K562 (cell line): ENCODE measurements around the gene TAGLN3. TPM values are rescaled to one million over a fixed set of nuclear protein-coding genes. Genes with fewer than 3 reads are reported as not detected.

Experiments used
- ATAC-seq: fragments of 200-7000 bp; cut with Tn5 transposase; 3 replicates; pipeline ENCODE4 v1.9.1; 2020; ENCODE audit warnings: moderate library complexity
- BruUV-seq: library from RNA; stranded (reverse); fragments of 400-500 nt; replicated peaks from 2 replicates; lab custom pipeline; 2021; lab: Mats Ljungman, UMichigan
- CTCF ChIA-PET: fragments of 300-600 bp; formaldehyde crosslinking; extraction: SDS; loops from one replicate; lab custom pipeline; 2021; ENCODE audit warnings: low intra/inter-chr PET ratio; lab: Yijun Ruan, JAX
- POLR2A ChIA-PET: fragments of 300-600, 350-650 bp; sonication (Branson Sonifier 250); formaldehyde crosslinking; extraction: SDS; loops from one replicate; lab custom pipeline; 2021; ENCODE audit warnings: antibody characterized with exemption, inconsistent platforms; lab: Yijun Ruan, JAX
- DNase-seq, 4 experiments: peaks; one replicate each; pipeline versions ENCODE4 v3.0.0 to v3.0.0-alpha.2; 2011 to 2018; ENCODE audit warnings: low spot score in 3 of 4, mixed read lengths in 3 of 4; ENCODE audit errors: extremely low read depth in 1 of 4
- FAIRE-seq: peaks from 2 replicates; lab custom pipeline; 2011; peaks lifted over from hg19 to GRCh38; lab: Jason Lieb, UNC
- H2AFZ ChIP-seq: 2 replicates; pipeline ENCODE4 v1.6.0; 2011; ENCODE audit warnings: low read depth, low read length, control low read depth, inconsistent platforms
- H3K27ac ChIP-seq: fragments of 200-600 bp; 3 replicates; pipeline ENCODE4 v1.8.0; 2011; ENCODE audit warnings: low read depth, mild to moderate bottlenecking, control low read depth, inconsistent platforms, low read length, moderate library complexity, mixed read lengths; ENCODE audit errors: extremely low read depth
- H3K27me3 ChIP-seq, 2 experiments: fragments of 300-600 bp in 1 of 2; 2 replicates in 1 of 2; 3 replicates in 1 of 2; pipeline versions ENCODE4 v1.6.0 to v1.8.0; 2011; ENCODE audit warnings: inconsistent platforms in 2 of 2, low read length in 2 of 2, mild to moderate bottlenecking in 1 of 2, mixed read lengths in 1 of 2, moderate library complexity in 1 of 2; ENCODE audit not compliant: control insufficient read depth in 2 of 2, insufficient read depth in 2 of 2
- H3K36me3 ChIP-seq: fragments of 300-600 bp; 3 replicates; pipeline ENCODE4 v1.8.0; 2011; ENCODE audit warnings: mild to moderate bottlenecking, low read length, inconsistent platforms; ENCODE audit not compliant: control insufficient read depth, insufficient read depth
- H3K4me1 ChIP-seq, 2 experiments: fragments of 200-600 bp in 1 of 2; replicated peaks in 1 of 2; 2 replicates in 1 of 2; 3 replicates in 1 of 2; pipeline versions ENCODE4 v1.5.1 to v1.8.0; 2011; ENCODE audit warnings: inconsistent platforms in 2 of 2, low read length in 2 of 2, mild to moderate bottlenecking in 1 of 2, mixed read lengths in 1 of 2, moderate library complexity in 1 of 2; ENCODE audit not compliant: control insufficient read depth in 2 of 2, insufficient read depth in 2 of 2
- H3K4me2 ChIP-seq: 2 replicates; pipeline ENCODE4 v1.6.1; 2011; ENCODE audit warnings: low read length, control low read depth, inconsistent platforms, mixed read lengths; ENCODE audit not compliant: insufficient read depth
- H3K4me3 ChIP-seq: fragments of 200-600 bp; sonication (generic), shearing (Covaris generic); 2 replicates; pipeline ENCODE4 v1.5.1; 2016; ENCODE audit warnings: control low read depth, inconsistent platforms
- H3K79me2 ChIP-seq: fragments of 200-600 bp; 3 replicates; pipeline ENCODE4 v1.8.0; 2011; ENCODE audit warnings: low read length, inconsistent platforms; ENCODE audit not compliant: control insufficient read depth, insufficient read depth
- H3K9ac ChIP-seq, 2 experiments: 2 replicates each; pipeline versions ENCODE4 v1.6.0 to v1.6.1; 2011; ENCODE audit warnings: low read depth in 2 of 2, low read length in 2 of 2, control low read depth in 1 of 2, inconsistent platforms in 1 of 2, mild to moderate bottlenecking in 1 of 2, mixed read lengths in 1 of 2; ENCODE audit not compliant: insufficient read depth in 1 of 2
- H3K9me1 ChIP-seq: one replicate; pipeline ENCODE4 v1.6.0; 2011; ENCODE audit warnings: inconsistent platforms, mild to moderate bottlenecking, low read length, moderate library complexity; ENCODE audit not compliant: control insufficient read depth, insufficient read depth
- H3K9me3 ChIP-seq: replicated peaks from 2 replicates; pipeline ENCODE4 v1.5.1; 2011; ENCODE audit warnings: low read depth, low read length, inconsistent platforms; ENCODE audit not compliant: control insufficient read depth, insufficient read depth
- H4K20me1 ChIP-seq: replicated peaks from 2 replicates; pipeline ENCODE4 v1.6.1; 2011; ENCODE audit warnings: low read length, inconsistent platforms, mixed read lengths; ENCODE audit not compliant: control insufficient read depth, insufficient read depth
- ADNP ChIP-seq: fragments of 200-800 bp; sonication (Bioruptor generic); IDR thresholded peaks from 2 replicates; pipeline ENCODE4 v1.6.1; 2016; ENCODE audit warnings: missing genetic modification characterization, missing compliant biosample characterization
- EGR1 ChIP-seq: fragments of 450-650 bp; conservative IDR thresholded peaks from 2 replicates; pipeline ENCODE4 v1.6.1; 2017; ENCODE audit warnings: mild to moderate bottlenecking
- HNRNPK ChIP-seq: fragments of 200-400 bp; formaldehyde crosslinking; IDR thresholded peaks from one replicate; pipeline ENCODE4 v1.6.1; 2018; ENCODE audit warnings: mild to moderate bottlenecking, low read depth, low read length; ENCODE audit not compliant: poor library complexity, severe bottlenecking
- LCOR ChIP-seq: sonication (generic); formaldehyde crosslinking; IDR thresholded peaks from 2 replicates; pipeline ENCODE4 v1.8.0; 2022; ENCODE audit warnings: mild to moderate bottlenecking, missing genetic modification reagents
- MCM7 ChIP-seq, 2 experiments: fragments of 450-650 bp; IDR thresholded peaks; 2 replicates each; pipeline ENCODE4 v1.6.1; 2016 to 2018
- MIER1 ChIP-seq: fragments of 450-650 bp; IDR thresholded peaks from 2 replicates; pipeline ENCODE4 v1.6.1; 2016; ENCODE audit warnings: antibody characterized with exemption, mild to moderate bottlenecking, low read depth
- NR2C2 ChIP-seq, 2 experiments: fragments of 200-800 bp in 1 of 2; sonication (Bioruptor generic) in 1 of 2; sonication (generic) in 1 of 2; formaldehyde crosslinking in 1 of 2; IDR thresholded peaks; 2 replicates each; pipeline versions ENCODE4 v1.6.1 to v1.8.0; 2016 to 2022; ENCODE audit warnings: mild to moderate bottlenecking in 1 of 2, missing compliant biosample characterization in 1 of 2, missing genetic modification characterization in 1 of 2, missing genetic modification reagents in 1 of 2
- PRPF4 ChIP-seq: fragments of 200-400 bp; formaldehyde crosslinking; IDR thresholded peaks from one replicate; pipeline ENCODE4 v1.6.1; 2017; ENCODE audit warnings: low read length, low read depth, mild to moderate bottlenecking; ENCODE audit not compliant: insufficient read depth, poor library complexity, severe bottlenecking
- SNRNP70 ChIP-seq: fragments of 200-400 bp; formaldehyde crosslinking; optimal IDR thresholded peaks from 2 replicates; pipeline ENCODE3; 2017; ENCODE audit warnings: low read depth, low read length
- SRSF7 ChIP-seq: fragments of 200-400 bp; formaldehyde crosslinking; optimal IDR thresholded peaks from 2 replicates; pipeline ENCODE3; 2017; ENCODE audit warnings: mild to moderate bottlenecking, low read depth, low read length
- TAF9B ChIP-seq: fragments of 450-650 bp; IDR thresholded peaks from 2 replicates; pipeline ENCODE4 v1.6.1; 2018; ENCODE audit warnings: mild to moderate bottlenecking; ENCODE audit not compliant: partially characterized antibody
- TBL1XR1 ChIP-seq, 2 experiments: IDR thresholded peaks; 2 replicates each; pipeline ENCODE4 v1.6.1; 2012; ENCODE audit warnings: improper control_type of control experiment in 2 of 2, low read length in 2 of 2, mild to moderate bottlenecking in 1 of 2
- TGIF2 ChIP-seq: sonication (generic); formaldehyde crosslinking; IDR thresholded peaks from 2 replicates; pipeline ENCODE4 v1.8.1; 2022; ENCODE audit warnings: mild to moderate bottlenecking, missing genetic modification reagents, moderate library complexity
- TRIM28 ChIP-seq: fragments of 450-650 bp; IDR thresholded peaks from 2 replicates; pipeline ENCODE4 v1.6.1; 2017
- ZNF507 ChIP-seq: conservative IDR thresholded peaks from 2 replicates; pipeline ENCODE4 v1.6.1; 2017; ENCODE audit warnings: missing genetic modification characterization, missing compliant biosample characterization
- ZNF780A ChIP-seq: fragments of 250-450 bp; sonication (Bioruptor Pico); IDR thresholded peaks from 2 replicates; pipeline ENCODE4 v1.5.0; 2021; ENCODE audit warnings: mild to moderate bottlenecking
- WGBS: fragments of 100-300 bp; shearing (Covaris generic); methylation state at CpG from one replicate; pipeline ENCODE4 v1.1.6; 2016; ENCODE audit warnings: low coverage, mixed read lengths; ENCODE audit not compliant: insufficient coverage; ENCODE audit errors: missing lambda C conversion rate; 5-methylcytosine and 5-hydroxymethylcytosine counted together
- in situ Hi-C: fragments of 300-500 bp; cut with MboI; formaldehyde crosslinking; loops from 4 replicates; pipeline ENCODE4 v1.15.0; 2018; ENCODE audit warnings: inconsistent platforms, mixed read lengths
- intact Hi-C: fragments of 100-400 bp; cut with micrococcal nuclease; formaldehyde crosslinking; loops from 2 replicates; pipeline ENCODE4 v1.14.2; 2022
- polyA plus RNA-seq, 8 experiments: library from polyadenylated mRNA; depleted of rRNA in 4 of 8; stranded (reverse) in 5 of 8; unstranded in 3 of 8; fragments of >200 nt; fragmentation: Nextera tagmentation in 2 of 8; fragmentation: Illumina TruSeq in 1 of 8; extraction: Ambion mirVana in 2 of 8; extraction: Trizol in 1 of 8; gene quantifications; 2 replicates each; pipeline versions ENCODE4 v1.2.1 to v1.2.3, GENCODE V29; 2011 to 2014; ENCODE audit warnings: inconsistent platforms in 1 of 8, missing spikeins in 1 of 8
- total RNA-seq, 7 experiments: library from RNA; depleted of rRNA in 6 of 7; stranded (reverse); fragments of >200 nt in 6 of 7; fragmentation: Illumina TruSeq in 2 of 7; extraction: Trizol in 2 of 7; gene quantifications; 2 replicates each; pipeline versions ENCODE4 v1.2.1 to v1.2.3, GENCODE V29; 2011 to 2021; ENCODE audit warnings: low replicate concordance in 1 of 7
- TF ChIP-seq, protein P1 (sequence below): sonication (generic); formaldehyde crosslinking; IDR thresholded peaks from 2 replicates; pipeline ENCODE4 v1.5.0; 2020; ENCODE audit warnings: missing genetic modification reagents
- TF ChIP-seq, protein P2 (sequence below): fragments of 450-650 bp; formaldehyde crosslinking; IDR thresholded peaks from 2 replicates; pipeline ENCODE4 v1.4.0; 2022; ENCODE audit warnings: missing genetic modification characterization

TAGLN3 gene
- total and polyA plus RNA-seq, 9 of the 15 experiments (the other 6 are each of a cell fraction or from before 2014, with no cell fraction given): 0.06 TPM; not detected in 7

DNA sequence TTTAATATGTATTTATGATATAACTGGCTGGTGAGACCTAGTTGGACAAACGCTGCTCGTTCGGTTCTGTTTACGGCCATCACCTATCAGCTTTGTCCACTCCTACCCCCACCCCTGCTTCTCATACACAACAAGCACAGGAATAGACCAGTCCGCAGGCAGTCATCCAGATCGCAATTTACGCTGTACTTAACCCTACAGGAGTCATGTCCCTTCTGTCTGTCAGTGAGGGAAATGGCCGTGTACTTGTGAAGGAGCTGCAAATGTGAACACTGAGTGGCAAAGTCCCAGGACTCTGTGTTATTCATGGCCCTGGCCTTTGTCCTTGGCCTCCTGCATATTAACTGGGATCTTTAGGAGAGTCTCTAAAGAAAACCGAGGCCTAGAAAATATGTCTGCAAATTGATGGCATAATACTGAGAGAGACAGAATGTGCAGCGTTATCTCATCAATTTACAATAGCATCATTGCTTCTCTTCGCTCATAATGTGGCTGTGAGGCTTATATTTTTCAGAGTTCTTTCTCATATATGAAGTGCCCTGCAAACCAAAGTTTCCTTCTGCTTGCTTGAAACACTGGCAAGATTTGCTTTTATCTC is 27.1 kb upstream of the TAGLN3 start:
- WGBS: 2% methylated on average over 11 of the region's 11 CpGs
- Histone ChIP-seq H4K20me1 (no peaks in the 10 kb centered on the region), H3K4me3 (no peak overlapping the region), H3K79me2 (no peaks in the 10 kb centered on the region), H3K27me3 (peaks cover 0 to 2% of the 10 kb centered on the region in 2 experiments; a peak in 3 of 5 replicates), H3K36me3 (no peaks in the 10 kb centered on the region), H3K9ac (no peak overlapping the region), H2AFZ (peak overlapping the region; percentile 40; the same call in 1 of the 2 replicates), H3K4me2 (no peak overlapping the region), H3K4me1 (no peaks in the 10 kb centered on the region), H3K9me1 (no peaks in the 10 kb centered on the region), H3K9me3 (no peaks in the 10 kb centered on the region), H3K27ac (no peak overlapping the region)
- ChIA-PET CTCF (no interaction called here), POLR2A (no interaction called here)
- intact Hi-C loops: no loop called here
- BruUV-seq: no TSS peak
- ATAC-seq: peak; percentile 61; the same call in 2 of the 3 replicates
- peak in 1 of 4 experiments; percentile 9 for DNase-seq
- no peak for FAIRE-seq
- in situ Hi-C loops: no loop called here
- TF ChIP-seq SRSF7: no peak
- TF ChIP-seq, protein P1, sequence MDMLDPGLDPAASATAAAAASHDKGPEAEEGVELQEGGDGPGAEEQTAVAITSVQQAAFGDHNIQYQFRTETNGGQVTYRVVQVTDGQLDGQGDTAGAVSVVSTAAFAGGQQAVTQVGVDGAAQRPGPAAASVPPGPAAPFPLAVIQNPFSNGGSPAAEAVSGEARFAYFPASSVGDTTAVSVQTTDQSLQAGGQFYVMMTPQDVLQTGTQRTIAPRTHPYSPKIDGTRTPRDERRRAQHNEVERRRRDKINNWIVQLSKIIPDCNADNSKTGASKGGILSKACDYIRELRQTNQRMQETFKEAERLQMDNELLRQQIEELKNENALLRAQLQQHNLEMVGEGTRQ: no peak
- TF ChIP-seq ZNF507 (tag): no peak
- TF ChIP-seq NR2C2 (CRISPR knock-in tag; IDR thresholded peaks at IDR 0.05): no peak
- no peak for TF ChIP-seq NR2C2 (tag; IDR thresholded peaks at IDR 0.05)
- no peak for TF ChIP-seq HNRNPK
- TF ChIP-seq LCOR (CRISPR knock-in tag): no peak
- no peak for TF ChIP-seq MIER1
- TF ChIP-seq MCM7 (IDR thresholded peaks at IDR 0.05): no peak
- no peak for TF ChIP-seq TAF9B
- TF ChIP-seq EGR1: no peak
- no peak for TF ChIP-seq SNRNP70
- TF ChIP-seq TGIF2: no peak
- no peak for TF ChIP-seq ADNP (tag)
- TF ChIP-seq TRIM28: no peak
- no peak for TF ChIP-seq TBL1XR1 (IDR thresholded peaks at IDR 0.05; ENCODE audit: low read length in 2 of 2)
- no peak for TF ChIP-seq ZNF780A (CRISPR knock-in tag)
- TF ChIP-seq, protein P2, sequence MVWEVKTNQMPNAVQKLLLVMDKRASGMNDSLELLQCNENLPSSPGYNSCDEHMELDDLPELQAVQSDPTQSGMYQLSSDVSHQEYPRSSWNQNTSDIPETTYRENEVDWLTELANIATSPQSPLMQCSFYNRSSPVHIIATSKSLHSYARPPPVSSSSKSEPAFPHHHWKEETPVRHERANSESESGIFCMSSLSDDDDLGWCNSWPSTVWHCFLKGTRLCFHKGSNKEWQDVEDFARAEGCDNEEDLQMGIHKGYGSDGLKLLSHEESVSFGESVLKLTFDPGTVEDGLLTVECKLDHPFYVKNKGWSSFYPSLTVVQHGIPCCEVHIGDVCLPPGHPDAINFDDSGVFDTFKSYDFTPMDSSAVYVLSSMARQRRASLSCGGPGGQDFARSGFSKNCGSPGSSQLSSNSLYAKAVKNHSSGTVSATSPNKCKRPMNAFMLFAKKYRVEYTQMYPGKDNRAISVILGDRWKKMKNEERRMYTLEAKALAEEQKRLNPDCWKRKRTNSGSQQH (CRISPR knock-in tag): no peak
- TF ChIP-seq PRPF4: no peak
